Measurements from ENCODE around the gene CNTLN.
"Not testable (repeated sequence)": the region's sequence is repeated elsewhere in the genome, so short reads cannot be mapped to it uniquely, and the experiment has no call there.

Gene CNTLN

DNA sequence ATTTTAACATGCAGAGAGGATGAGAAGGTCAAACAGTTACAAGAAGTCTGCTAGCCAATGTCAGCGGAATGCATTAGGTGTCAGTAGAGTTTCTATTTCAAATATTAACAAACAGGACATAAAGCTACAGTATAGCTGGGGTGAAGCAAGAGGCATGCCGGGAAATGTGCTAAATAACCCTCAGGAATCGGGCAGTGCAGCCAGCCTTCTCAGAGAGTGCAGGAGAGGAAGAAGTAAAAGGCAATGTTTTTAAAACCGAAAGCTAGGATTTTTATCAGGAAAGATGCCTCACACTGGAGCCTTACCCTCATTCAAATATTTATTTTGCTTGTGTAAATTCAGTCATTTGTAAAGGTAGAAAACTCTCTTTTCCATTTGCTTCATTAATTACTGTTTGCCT lies 384.9 kb downstream of the CNTLN start:
- no peak for DNase-seq

DNA sequence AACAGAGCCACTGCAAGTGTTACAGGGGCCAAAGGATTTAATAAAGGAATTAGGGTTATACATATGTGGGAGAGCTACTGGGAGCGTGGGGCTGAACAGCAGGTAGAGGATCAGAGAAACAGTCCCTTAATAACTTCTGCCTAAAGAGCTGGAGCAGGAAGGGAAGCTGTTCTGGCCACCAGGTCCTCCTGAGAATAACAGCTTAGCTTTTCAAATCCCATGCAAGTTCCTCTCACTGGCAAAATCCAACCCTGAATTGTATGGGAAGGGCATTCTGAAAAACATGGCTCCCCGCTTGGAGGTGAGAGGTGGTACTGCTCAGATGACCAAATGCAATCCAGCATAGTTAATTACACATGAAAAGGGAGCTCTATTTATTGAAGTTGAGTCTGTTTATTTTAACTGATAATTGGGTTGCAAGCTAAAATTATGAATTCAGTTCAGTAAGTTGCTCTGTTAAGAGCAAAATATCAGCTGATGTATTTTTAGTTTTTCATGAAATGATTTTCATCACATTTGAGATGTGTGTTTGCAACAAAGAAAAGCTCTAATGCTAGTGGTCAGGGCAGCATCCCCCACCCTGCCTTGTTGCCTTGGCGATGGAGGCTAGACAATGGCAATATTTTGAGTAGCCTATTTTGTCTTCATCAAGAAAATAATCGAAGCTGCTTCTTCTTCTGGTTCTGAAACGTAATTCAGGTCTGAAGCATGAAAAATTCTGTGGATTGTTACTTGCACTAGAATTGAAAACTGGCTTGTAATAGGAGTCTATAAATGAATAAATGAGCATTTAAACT lies 385.6 kb downstream of the CNTLN start:
- DNase-seq, result no peak
- no peak for ATAC-seq

More for the DNA sequence above, 384.9 kb downstream of the CNTLN start:
- ATAC-seq, result no peak

DNA sequence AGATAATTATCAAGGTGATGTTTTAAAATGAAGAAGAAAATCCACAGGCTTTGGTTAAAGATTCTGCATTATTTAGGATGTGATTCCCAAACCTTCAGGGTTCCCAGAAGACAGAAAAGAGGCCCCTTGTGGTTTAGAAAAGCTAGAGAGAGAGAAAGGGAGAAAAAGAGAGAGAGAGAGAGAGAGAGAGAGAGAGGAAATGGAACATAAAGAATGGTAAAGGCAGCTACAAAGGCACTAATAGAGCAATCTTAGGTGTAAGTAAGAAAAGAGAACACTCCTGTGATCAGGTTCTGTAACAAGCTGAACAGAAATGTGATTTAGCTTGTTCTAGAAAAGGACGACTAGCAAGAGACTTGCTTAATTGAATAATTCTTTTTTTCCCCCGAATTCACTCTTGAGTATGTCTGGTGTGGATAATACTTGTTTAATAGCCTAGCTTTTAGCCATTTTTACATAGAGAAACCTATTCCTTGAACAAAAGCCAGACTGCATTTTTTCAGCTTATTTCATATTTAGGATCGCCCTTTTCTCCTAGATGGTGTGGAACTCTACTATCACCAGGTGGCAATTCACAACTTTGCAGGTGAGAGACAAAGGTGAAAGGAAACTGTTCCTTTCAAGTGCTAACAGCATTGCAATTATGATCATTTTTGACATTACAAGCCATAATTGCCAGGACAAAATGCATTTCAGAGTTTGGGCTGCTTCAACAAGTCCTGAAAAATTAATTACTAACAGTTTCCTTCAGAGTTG lies 386.4 kb downstream of the CNTLN start:
- ATAC-seq, result no peak
- DNase-seq, result no peak

DNA sequence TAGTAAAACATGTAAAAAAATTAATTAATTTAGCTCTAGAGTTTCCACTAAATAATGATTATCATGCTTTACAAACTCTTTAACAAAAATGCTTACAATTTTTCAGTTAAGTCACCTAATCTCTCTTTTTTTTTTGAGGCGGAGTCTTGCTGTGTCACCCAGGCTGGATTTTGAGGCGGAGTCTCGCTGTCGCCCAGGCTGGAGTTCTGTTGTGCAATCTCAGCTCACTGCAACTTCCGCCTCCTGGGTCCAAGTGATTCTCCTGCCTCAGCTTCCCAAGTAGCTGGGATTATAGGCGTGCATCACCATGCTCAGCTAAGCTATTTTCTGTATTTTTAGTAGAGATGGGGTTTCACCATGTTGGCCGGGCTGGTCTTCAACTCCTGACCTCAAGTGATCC lies 391.9 kb downstream of the CNTLN start:
- DNase-seq, ATAC-seq: not testable (repeated sequence)

DNA sequence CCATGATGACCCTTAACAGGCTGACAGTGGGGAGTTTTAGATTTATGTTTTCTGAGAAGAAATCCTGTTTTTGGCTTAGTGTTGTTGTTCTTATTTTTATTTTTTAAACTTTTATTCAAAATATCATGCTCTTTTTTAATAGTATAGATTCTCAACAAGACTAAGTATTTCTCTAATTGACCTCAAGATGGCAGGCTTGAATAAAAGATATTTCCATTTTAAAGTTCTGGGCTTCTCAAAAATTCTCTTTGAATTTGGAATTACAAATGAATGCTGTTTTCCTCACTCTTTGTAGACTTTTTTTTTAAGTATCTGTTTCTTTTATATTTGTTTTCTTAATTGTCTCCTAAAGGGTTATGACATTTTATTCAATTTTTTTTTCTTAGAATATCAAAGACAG lies 394.0 kb downstream of the CNTLN start:
- DNase-seq, result no peak

DNA sequence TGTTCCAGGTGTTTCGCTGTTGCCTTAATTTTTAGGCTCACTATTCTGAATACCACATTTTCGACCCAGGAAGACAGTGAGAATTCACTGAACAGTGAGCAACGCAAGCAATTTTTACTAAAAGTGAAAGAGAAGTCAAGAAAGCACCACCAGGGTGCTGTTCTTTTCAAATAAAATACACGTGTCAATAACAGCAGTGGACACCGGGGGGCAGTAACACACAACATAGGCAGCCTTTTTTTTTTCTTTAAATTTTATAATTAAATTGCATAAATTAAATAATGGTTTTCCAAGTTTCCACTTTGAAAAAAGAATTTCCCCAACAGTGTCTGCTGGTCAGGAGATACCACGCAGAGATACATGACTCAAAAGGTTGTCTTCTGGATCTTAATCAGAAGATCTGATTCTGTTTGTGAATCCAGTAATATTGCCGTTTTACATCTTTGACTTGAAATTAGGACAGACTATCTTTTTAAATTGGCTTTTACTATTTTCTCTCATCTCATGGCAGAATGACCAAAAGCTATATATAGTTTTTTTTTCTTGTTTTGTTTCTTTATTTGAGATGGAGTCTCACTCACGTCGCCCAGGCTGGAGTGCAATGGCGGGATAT lies 396.9 kb downstream of the CNTLN start:
- DNase-seq (peak; percentile 30), ATAC-seq (no peak)

More for the DNA sequence above, 394.0 kb downstream of the CNTLN start:
- ATAC-seq, result no peak

DNA sequence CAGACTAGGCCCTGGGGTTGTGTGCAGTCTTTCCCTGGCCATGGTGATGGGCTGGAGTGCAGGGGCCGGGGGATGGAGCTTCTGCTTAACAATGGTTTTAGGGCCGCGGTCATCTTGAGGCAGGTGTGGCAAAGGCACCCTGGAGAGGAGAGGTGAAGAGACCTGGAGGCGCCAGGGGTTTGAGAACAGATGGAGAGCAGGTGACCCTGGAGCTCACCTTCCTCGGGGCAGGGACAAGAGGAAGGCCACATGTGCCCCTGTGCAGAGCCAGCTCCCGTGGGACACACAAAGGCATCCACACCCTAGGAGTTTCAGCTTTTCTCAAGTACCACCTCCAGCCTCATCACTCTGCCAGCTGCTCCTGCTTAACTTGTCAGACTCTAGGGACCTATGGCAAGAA lies 397.6 kb downstream of the CNTLN start:
- ATAC-seq, result no peak
- no peak for DNase-seq

DNA sequence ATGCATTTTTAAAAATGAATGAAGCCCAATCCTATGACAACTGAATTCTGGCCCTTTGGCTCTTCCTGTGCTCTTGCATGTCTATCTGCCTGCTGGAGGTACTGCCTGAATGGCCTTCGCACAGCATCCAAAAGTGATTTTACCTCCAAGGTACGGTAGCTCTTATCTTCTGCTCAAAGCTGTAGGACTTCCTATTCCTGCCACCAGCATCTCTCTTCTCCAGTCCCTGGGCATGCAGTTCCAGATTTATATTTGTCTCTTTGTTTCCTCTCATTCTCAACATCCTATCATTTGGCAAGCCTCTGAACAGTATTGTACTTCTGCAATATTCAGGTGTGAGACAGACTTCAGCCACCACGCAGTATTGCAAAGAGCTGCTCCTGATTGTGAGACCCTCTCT lies 400.3 kb downstream of the CNTLN start:
- ATAC-seq (no peak), DNase-seq (no peak)

DNA sequence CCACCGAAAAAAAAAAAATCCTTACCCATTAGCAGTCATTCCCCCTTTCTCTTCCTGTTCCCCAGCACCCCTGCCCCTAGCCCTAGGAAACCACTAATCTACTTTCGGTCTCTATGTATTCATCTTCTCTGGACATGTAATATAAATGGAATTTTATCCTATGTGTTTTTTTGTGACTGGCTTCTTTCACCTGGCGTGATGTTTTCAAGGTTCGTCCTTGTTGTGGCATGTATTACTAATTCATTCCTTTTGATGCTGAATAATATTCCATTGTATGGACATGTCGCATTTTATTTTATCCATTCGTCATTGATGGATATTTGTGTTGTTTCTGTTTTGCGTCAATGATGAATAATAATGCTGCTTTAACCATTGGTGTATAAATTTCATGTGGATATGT lies 401.2 kb downstream of the CNTLN start:
- no peak for DNase-seq
- ATAC-seq, result no peak

DNA sequence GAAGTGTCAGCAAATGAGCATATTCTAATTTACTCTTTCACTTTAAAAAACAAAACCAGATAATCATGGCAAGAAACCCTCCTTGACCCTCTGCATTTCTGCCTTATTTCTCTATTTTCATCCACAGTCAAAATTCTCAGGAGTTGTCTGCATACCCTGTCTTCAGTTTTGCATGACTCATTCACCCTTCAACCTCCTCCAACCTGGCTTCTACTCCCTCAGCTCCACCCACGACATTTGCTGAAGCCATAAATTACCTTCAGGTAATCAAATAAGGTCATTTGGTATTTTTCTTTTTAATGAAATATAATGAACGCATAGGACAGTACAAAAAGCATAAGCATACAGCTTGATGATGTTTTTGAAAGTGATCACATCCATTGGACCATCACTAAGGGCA lies 416.2 kb downstream of the CNTLN start:
- DNase-seq, result no peak
- ATAC-seq, result no peak

All from stimulated activated naive CD8-positive, alpha-beta T cell treated with anti-CD3 and anti-CD28 coated beads, Interleukin-15, Interleukin-2, amounts not matched to agents 100 U/mL and 50 U/mL, for 24 hours (primary cell).